Measurements from ENCODE around the gene RASD1. TPM values are rescaled to one million over a fixed set of nuclear protein-coding genes. Genes with fewer than 3 reads are reported as not detected.
"Not testable (repeated sequence)": the region's sequence is repeated elsewhere in the genome, so short reads cannot be mapped to it uniquely, and the experiment has no call there.

Gene RASD1
- total RNA-seq, 1 experiment from 2014 or later: 6.0 TPM

GRCh38 chr17:17469996-17470395, 26.2 kb downstream of the RASD1 start:
- no peak for DNase-seq (ENCODE audit: low spot score)

- DNase-seq (ENCODE audit: low spot score): no peak
Observed at GRCh38 chr17:17469358-17469757, 26.8 kb downstream of the RASD1 start.

GRCh38 chr17:17468217-17469010, 27.8 kb downstream of the RASD1 start:
- no peak for DNase-seq (ENCODE audit: low spot score)

- DNase-seq (ENCODE audit: low spot score): no peak
Observed at GRCh38 chr17:17467720-17468119, 28.5 kb downstream of the RASD1 start.

GRCh38 chr17:17467016-17467415, 29.2 kb downstream of the RASD1 start:
- DNase-seq (ENCODE audit: low spot score): no peak

GRCh38 chr17:17466511-17466910, 29.7 kb downstream of the RASD1 start:
- DNase-seq (ENCODE audit: low spot score): no peak

- not testable (repeated sequence) for DNase-seq (ENCODE audit: low spot score)
Observed at GRCh38 chr17:17465878-17466277, 30.3 kb downstream of the RASD1 start.

GRCh38 chr17:17463821-17464220, 32.4 kb downstream of the RASD1 start:
- no peak for DNase-seq (ENCODE audit: low spot score)

GRCh38 chr17:17462048-17462824, 34.0 kb downstream of the RASD1 start:
- no peak for DNase-seq (ENCODE audit: low spot score)

GRCh38 chr17:17460038-17460437, 36.2 kb downstream of the RASD1 start:
- DNase-seq (ENCODE audit: low spot score): no peak

GRCh38 chr17:17457680-17458079, 38.5 kb downstream of the RASD1 start:
- no peak for DNase-seq (ENCODE audit: low spot score)

GRCh38 chr17:17456251-17456650, 39.9 kb downstream of the RASD1 start:
- no peak for DNase-seq (ENCODE audit: low spot score)

- no peak for DNase-seq (ENCODE audit: low spot score)
Observed at GRCh38 chr17:17455173-17455572, 41.0 kb downstream of the RASD1 start.

- not testable (repeated sequence) for DNase-seq (ENCODE audit: low spot score)
Observed at GRCh38 chr17:17454700-17455099, 41.5 kb downstream of the RASD1 start.

GRCh38 chr17:17454276-17454675, 41.9 kb downstream of the RASD1 start:
- no peak for DNase-seq (ENCODE audit: low spot score)

- no peak for DNase-seq (ENCODE audit: low spot score)
Observed at GRCh38 chr17:17453088-17453487, 43.1 kb downstream of the RASD1 start.

GRCh38 chr17:17448723-17449122, 47.5 kb downstream of the RASD1 start:
- DNase-seq (ENCODE audit: low spot score): no peak

- no peak for DNase-seq (ENCODE audit: low spot score)
Observed at GRCh38 chr17:17448076-17448475, 48.1 kb downstream of the RASD1 start.

GRCh38 chr17:17447264-17447663, 48.9 kb downstream of the RASD1 start:
- peak; percentile 29 for DNase-seq (ENCODE audit: low spot score)

- DNase-seq (ENCODE audit: low spot score): peak; percentile 59
Observed at GRCh38 chr17:17446666-17447155, 49.5 kb downstream of the RASD1 start.

- peak; percentile 90 for DNase-seq (ENCODE audit: low spot score)
Observed at GRCh38 chr17:17445925-17446665, 50.1 kb downstream of the RASD1 start.
